Stimulated activated CD8-positive, alpha-beta memory T cell treated with anti-CD3 and anti-CD28 coated beads, Interleukin-7, amount 100 ng/mL, for 4 hours (primary cell): ENCODE measurements around the gene ARFRP1.
A peak's percentile ranks its signal among the peaks of the same experiment; 100 is the strongest.
"Not testable (repeated sequence)": the region's sequence is repeated elsewhere in the genome, so short reads cannot be mapped to it uniquely, and the experiment has no call there.

ENCODE experiments used
- DNase-seq, 2 donors: peaks; one replicate each; pipeline ENCODE4 v3.0.0-alpha.2; 2020; ENCODE audit warnings: low read depth in 2 of 2

Gene ARFRP1

DNA sequence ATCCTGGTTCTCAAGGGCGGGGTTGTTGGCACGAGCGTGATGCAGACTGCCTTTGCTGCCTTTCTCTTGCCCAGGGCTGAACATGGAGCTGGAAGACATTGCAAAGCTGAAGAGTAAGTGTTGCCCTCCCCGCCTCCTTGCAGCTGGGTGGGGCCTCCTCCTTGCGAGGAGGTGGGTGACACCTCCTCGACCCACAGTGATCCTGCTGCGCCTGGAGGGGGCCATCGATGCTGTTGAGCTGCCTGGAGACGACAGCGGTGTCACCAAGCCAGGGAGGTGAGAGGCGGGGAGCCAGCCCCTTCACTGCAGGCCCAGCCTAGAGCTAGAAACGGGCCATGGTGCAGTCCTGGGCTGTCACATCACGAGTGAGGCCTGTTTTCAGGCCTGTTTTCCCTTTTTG is 29.7 kb downstream of the ARFRP1 start:
- DNase-seq: no peak

DNA sequence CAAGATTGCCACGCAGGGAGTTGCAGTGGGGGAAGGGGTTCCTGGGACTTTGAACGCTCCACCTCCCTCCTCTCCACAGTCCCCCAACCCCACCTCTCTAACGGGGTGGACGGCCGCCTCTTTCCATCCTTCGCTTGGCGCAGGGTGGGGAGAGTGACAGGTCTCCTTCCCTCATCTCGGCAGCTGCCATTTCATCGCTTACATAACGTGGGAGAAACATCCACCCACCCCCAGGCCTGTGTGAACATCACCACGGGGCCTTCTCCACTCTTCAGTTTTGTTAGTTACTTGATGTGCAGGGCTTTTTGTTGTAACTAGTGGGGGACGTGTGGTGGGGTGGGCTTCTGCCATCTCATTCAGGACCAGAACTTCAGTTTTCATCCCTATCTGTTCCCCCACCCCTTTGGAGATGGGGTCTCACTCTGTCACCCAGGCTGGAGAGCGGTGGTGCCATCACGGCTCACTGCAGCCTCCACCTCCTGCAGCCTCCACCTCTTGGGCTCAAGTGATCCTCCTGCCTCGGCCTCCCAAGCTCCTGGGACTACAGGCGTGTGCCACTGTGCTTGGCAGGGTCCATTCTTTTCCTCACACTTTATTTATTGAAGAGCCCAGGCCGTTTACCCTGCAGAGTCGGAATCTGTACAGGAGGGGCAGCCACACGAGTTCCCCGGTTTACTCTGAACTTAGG is 32.0 kb downstream of the ARFRP1 start:
- no peak for DNase-seq

DNA sequence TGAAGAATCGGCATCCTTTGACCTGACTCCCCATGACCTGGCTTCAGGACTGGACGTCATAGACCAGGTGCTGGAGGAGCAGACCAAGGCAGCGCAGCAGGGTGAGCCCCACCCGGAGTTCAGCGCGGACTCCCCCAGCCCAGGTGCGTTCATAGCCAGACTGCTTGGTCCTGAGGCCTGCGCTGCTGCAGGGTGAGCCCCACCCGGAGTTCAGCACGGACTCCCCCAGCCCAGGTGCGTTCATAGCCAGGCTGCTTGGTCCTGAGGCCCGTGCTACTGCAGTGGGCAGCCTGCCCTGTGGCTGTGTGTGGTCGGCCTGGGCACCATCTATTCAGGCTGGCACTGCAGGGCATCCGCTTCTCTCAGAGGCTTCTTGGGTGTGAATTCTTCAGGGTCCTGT is 33.8 kb downstream of the ARFRP1 start:
- DNase-seq: no peak

DNA sequence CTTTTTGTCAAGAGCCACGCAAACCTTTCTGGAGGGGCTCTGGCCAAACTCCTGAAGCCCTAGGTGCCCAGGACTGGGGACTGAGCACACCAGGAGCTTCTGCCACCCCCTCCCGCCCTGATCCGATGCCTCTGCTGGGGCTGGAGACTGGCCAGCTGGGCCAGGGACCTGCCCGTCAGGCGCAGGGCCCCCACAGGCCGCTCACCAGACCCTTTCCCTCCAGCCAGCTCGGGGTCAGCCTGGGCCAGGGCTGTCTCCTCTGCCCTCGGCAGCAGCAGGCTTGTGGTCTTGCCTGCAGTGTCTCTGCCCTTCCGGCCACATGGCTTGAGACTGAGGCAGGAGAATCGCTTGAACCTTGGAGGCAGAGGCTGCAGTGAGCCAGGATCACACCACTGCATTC is 35.1 kb downstream of the ARFRP1 start:
- DNase-seq: no peak

DNA sequence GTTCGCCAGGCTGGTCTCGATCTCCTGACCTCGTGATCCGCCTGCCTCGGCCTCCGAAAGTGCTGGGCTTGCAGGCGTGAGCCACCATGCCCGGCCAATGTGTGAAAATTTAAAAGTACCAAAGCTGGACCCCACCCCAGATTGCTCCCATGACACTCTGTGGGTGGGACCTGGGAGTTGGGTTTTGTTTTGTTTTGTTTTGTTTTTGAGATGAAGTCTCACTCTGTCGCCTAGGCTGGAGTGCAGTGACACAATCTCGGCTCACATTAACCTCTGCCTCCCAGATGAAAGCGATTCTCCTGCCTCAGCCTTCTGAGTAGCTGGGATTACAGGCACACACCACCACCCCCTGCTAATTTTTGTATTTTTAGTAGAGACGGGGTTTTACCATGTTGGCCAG is 36.1 kb downstream of the ARFRP1 start:
- not testable (repeated sequence) for DNase-seq

DNA sequence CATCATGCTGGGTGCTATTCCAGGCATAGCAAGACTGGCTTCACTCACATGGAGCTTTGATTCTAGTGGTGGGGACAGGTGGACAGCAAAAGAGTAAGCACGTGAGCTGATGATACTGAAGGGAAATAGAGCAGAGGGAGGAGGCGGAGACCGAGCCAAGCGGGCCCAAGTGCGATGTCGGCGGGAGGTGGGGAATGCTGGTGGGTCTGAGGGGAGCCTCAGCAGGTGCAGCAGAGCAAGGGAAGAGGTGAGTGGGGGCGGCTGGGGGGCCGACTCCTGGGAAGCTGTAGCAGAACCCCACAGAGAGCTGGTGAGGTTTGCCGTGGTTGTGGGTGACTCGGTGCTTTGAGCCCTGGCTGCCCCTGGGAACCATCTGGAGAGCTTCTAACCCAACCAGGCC is 39.4 kb downstream of the ARFRP1 start:
- DNase-seq: no peak

DNA sequence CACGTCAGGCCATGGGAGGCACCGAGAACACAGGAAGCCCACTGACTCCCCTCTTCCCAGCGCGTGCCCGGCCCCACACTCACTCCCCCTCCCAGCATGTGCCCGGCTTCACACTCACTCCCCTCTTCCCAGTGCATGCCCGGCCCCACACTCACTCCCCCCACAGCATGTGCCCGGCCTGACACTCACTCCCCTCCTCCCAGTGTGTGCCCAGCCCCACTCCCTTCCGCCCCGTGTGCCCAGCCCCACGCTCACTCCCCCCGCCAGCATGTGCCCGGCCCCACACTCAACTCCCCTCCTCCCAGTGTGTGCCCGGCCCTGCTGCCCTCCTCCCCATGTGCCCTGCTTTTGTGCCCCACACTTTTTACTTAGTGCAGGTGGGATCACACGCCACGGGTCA is 39.9 kb downstream of the ARFRP1 start:
- no peak for DNase-seq

DNA sequence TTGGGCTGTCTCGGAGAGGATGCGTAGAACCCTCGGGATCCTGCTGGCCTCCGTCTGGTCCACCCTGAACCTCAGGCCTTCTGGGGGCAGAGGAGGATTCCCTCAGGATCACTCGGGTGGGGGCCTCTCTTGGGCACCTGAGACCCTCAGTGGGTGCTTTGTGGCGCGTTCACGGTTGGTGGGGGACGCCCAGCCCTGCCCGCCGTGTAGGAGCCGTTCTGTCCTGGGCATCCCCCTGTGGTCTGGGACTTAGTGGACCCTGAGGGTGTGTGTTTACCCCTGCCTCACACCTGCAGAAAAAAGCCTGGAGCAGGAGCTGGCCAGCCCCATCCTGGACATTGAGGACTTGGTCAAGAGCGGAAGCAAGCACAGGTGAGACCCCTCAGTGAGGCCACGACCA is 42.1 kb downstream of the ARFRP1 start:
- DNase-seq: no peak

DNA sequence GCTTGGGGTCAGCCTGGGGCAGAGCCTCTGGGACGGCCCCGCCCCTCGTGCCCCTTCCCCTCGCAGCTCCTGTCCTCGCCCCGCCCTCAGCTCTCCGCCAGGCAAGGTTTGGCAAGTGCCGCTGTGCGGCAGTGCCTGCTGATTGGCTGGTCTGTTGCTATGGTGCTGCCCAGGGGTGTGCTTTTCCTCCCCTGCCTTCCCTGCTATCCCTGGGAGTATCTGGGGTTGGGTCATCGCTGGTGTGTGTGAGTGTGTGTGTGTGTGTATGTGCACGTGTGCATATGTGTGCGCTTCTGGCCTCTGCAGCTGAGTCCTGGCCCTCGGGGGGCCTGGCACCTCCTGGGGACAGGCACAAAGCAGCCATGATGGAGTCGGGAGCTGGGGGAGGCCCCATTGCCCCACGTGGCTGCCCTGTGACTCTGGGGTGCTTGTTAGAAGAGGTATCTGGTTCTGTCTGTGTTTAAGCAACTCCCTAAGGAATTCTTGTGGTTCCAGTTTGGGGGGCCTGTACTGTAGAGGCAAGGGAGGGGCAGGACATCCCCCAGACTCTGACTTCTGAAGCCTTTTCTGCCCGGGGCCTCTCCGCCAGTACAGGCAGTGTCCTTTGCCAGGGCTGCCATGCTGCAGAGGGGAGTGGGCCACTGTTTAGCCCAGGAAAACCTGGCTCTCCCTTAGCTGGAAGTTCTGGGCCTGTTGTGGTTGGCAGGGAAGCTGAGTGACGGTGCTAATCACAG is 42.7 kb downstream of the ARFRP1 start:
- DNase-seq: no peak

DNA sequence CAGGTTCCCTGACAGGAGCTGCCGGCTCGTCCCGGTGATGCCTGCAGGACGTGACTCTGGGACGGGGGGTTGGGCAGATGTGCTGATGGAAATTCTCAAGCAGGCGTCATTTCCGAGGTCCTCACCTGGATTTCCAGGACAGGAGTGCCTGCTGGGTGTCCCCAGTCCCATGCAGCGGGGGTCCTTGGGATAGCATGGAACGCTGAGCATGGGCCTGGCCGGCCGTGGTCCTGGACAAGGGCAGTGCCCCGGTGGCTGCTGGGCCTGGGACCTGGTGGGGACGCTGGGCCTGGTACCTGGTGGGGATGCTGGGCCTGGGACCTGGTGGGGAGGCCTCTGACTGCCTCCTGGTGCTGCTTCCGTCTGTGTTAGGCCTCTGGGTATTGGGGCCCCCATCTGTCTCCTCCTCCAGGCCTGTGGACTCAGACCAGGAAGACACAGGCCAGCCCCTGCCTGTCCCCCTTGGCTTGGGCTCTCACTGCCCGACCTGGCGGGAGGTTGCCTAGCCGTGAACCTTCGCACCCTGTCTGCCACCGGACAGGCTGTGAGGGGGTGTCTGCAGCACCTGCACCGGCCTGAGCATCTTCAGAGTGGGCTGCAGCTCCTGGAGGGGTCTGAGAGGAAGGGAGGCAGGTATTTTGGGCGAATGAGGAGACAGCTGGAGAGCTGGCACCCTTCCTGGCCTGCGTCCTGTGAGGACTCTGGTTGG is 43.5 kb downstream of the ARFRP1 start:
- DNase-seq: no peak

DNA sequence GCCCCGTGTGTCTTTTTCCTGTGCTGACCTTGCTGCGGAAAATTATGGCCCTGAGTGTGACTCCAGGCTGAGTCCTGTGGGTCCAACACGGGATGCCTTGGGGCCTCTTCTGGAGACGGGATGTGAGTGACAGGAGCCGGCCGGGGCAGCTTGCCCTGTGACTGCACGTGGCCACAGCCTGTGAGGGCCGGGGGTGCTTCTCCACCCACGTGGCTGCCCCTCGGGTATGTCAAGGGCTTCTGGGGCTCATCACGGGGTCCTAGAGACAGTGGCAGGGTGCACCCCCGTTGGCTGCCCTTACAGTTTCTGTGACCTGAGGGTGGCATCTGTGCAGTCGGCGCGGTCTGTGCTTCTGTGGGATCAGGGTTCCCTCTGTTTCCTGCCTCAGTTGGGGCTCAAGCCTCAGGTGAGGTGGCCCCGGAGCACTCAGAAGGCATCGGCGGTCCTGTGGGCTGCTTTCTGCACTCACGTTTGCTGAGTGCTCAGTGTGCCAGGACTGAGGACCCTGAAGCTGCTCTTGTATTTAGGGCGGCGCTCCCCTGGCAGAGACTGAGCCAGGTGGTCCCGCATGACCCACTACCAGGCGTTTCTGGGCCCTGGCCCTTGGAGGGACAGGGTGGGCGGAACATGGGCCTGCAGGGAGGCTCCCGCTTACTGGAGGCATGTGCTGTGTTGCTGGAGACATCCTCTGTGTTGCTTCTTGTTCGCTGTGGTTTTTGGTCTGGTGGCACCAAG is 44.3 kb downstream of the ARFRP1 start:
- DNase-seq: no peak

DNA sequence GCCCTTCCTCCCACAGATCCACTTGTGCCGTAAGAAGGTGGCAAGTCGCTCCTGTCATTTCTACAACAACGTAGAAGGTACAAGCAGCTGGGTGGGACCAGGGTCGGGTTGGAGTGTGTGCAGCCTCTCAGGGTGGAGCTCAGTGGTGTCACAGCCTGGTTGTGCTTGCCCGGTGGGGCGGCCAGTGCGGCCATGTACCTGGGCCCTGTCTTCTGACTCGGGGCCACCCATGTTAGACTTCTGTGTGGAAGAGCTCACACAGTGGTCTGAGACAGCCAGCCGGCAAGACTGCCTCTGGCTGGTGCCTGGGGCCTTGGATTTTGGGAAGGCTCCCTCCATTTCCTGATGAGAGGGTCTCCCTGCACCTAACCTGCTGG is 45.0 kb downstream of the ARFRP1 start:
- DNase-seq: no peak

DNA sequence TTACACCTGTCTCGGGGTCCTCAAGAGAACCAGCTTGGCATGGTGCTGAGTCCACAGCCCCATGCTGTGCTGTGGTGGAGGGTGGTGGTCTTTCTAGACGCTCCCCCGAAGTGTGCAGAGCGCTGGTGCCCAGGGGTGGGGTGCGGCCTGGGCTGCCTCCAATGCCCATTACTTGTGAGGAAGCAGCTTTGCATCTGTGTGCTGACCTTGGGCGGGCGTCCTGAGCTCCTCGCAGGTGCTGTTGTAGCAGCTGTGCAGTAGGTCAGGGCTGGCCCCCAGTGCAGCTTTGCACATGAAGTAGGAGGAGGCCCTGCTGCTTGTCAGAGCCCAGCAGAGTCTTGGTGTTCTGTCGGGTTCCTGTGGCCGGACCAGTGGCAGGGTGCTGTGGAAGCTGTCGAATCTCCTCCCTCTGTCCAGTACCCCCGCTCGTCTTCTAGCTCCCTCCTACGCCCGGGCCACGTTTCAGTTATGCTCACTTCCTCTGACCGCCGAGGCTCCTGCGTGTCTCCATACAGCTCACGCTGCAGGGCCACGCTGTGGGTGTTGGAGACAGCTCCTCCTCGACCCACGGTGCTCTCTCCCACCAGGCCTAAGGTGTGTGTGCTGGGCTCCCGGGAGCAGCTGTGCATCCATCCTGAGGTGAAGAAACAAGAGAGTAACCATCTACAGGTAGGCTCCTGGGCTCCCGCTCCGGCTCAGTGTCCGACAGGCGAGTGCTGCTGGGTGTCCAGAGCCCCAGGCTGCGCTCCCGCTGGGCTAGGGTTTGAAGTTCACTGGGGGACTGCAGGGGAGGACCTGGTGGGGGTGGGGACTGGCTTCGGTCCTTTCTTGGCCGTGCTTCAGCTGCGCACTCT is 45.6 kb downstream of the ARFRP1 start:
- DNase-seq: no peak

DNA sequence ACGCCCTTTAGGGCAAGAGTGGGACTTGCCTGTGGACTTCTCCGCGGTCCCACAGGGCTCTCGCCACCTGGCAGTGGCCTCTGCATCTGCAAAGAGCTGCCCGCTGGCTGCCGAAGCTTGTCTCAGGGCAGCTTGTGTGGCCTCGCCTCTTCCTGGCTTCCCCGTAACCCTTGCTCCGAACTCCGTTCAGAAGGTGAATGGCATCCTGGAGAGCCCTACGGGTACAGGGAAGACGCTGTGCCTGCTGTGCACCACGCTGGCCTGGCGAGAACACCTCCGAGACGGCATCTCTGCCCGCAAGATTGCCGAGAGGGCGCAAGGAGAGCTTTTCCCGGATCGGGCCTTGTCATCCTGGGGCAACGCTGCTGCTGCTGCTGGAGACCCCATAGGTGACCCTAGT is 46.7 kb downstream of the ARFRP1 start:
- DNase-seq: no peak

DNA sequence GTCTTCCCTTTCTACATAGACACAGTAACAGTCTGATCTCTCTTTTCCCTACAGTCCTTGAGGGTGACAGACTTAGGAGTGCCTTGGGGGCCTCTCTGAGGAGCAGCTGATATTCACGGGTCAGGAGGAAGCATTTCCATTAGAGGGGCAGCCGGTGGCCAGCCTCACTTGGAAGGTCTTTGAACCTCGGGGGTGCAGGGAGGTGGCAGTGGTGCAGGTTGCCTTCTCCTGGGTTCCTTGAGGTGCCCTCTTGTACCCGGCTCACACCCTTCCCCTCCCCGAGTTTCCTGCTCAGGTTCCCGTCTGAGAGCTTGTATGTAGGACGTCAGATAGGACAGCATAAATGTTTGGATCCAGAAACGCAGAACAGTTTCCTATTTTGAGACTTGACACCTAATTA is 47.2 kb downstream of the ARFRP1 start:
- no peak for DNase-seq

DNA sequence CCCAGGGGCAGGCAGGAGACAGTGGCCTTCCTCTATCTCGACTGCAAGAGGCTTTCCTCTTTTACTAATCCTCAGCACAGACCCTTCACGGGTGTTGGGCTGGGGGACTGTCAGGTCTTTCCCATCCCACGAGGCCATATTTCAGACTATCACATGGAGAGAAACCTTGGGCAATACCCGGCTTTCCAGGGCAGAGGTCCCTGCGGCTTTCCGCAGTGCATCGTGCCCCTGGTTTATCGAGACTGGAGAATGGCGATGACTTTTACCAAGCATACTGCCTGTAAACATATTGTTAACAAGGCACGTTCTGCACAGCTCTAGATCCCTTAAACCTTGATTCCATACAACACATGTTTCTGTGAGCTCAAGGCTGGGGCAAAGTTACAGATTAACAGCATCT is 47.6 kb downstream of the ARFRP1 start:
- not testable (repeated sequence) for DNase-seq

DNA sequence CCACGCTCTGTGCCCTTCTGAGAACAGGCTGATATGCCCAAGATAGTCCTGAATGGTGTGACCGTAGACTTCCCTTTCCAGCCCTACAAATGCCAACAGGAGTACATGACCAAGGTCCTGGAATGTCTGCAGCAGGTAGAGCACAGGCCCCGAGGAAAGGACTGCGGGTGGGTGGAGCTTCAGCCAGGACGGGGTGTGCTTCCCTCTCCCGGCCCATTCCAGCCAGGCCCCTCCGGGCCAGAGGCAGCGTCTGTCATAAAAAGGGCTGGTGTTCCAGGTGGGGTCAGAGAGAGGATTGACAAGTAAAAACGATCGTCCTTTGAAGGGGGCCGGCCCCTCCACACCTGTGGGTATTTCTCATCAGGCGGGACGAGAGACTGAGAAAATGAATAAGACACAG is 48.4 kb downstream of the ARFRP1 start:
- DNase-seq: no peak

DNA sequence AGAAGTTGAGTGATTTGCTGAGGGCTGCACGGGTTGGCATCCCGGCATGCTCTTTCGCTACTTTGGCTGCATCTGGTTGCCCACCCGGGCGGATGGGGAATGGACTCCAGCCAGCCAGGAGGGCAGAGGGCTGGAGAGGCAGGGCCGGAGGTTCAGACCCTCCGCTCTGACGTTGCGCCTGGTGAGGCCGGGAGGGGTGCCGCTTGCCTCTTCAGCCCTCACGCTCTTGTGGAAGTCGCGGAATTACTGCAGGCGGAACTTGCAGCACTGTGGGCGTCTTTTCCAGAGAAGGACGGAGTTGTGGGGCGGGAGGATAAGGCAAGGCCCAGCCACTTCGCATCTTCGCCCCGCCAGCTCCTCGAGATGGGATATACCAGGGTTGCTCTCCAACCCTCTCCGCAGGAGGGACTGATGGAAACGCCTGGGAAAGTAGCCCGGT is 49.0 kb downstream of the ARFRP1 start:
- DNase-seq: no peak

DNA sequence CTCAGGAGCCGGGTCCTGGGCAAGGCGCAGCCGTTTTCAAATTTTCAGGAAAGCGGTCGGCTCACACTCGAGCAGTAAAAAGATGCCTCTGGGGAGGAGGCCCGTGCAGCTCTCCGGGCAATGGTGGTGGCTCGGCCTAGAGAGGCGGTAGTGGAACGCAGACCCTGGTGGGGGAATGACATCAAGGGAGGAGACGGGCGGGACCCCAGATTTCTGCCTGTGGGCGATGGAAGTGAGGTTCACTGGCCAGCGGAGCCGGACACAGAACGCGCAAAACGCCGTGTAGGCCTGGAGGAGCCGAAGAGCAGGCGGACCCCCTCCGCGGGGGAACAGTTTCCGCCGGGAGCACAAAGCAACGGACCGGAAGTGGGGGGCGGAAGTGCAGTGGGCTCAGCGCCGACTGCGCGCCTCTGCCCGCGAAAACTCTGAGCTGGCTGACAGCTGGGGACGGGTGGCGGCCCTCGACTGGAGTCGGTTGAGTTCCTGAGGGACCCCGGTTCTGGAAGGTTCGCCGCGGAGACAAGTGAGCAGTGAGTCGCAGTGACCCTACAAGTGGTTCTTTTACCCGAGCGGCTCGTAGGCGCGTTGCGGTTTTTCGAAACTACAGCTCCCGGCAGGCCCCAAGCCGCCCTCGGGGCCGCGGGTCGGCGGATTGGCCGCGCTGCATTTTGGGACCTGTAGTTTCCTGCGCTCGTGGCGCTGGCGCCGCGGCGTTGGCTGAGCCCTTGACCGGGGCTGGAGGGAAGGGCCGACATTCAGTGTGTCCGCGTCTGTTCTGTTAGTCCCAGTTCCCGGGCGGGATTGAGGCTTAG is 49.6 kb downstream of the ARFRP1 start, which contains the start of gene RTEL1:
RTEL1 (plus strand) TSS at position 376 of the 812 bp plus-strand sequence. CDS start 1,091 bp downstream, outside the sequence.
- peak; percentile 76 to 82 for DNase-seq

DNA sequence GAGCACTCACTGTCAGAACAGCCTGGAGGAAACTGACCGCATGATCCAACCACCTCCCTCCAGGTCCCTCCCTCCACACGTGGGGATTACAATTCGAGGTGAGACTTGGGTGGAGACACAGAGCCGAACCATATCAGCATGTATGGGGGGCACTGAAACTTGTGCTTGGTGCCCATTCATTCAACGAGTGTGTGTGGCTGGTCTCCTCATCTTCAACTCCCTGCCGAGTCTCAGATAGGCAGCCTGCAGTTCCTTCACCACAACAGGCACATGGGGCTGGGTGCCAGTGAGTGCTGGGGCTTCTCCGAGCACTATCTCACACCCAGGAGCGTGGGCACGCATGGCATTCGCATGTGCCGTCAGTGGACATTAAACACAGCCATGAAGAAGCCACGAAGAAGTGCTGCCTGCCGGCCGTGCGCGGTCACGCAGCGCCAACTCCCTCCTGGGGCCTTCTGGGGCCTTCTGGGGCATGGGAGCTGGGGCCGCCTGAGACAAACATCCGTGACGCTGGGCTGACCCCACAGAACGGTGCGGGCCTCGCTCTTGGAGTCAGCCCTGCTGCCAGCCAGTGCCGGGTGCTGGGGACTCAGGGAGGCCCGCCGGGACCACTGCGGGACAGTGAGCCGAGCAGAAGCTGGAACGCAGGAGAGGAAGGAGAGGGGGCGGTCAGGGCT is 50.4 kb downstream of the ARFRP1 start:
- DNase-seq: no peak
